HL-60 (cell line): ENCODE results near the gene TARBP2.

Experiments
- GABPA ChIP-seq: IDR thresholded peaks from 2 replicates; pipeline ENCODE4 v1.6.1; 2012; ENCODE audit warnings: low read depth
- SPI1 ChIP-seq: IDR thresholded peaks from 2 replicates; pipeline ENCODE4 v1.6.1; 2012; ENCODE audit warnings: low read depth, mild to moderate bottlenecking, borderline replicate concordance
- TF ChIP-seq, protein P1 (sequence below): IDR thresholded peaks from one replicate; pipeline ENCODE4 v1.5.1; 2011; ENCODE audit warnings: low read length, control low read depth, inconsistent platforms; ENCODE audit not compliant: insufficient read depth
- TF ChIP-seq, protein P2 (sequence below): IDR thresholded peaks from 2 replicates; pipeline ENCODE4 v1.6.1; 2012; ENCODE audit warnings: low read depth; ENCODE audit not compliant: insufficient replicate concordance

- TF ChIP-seq, protein P1, sequence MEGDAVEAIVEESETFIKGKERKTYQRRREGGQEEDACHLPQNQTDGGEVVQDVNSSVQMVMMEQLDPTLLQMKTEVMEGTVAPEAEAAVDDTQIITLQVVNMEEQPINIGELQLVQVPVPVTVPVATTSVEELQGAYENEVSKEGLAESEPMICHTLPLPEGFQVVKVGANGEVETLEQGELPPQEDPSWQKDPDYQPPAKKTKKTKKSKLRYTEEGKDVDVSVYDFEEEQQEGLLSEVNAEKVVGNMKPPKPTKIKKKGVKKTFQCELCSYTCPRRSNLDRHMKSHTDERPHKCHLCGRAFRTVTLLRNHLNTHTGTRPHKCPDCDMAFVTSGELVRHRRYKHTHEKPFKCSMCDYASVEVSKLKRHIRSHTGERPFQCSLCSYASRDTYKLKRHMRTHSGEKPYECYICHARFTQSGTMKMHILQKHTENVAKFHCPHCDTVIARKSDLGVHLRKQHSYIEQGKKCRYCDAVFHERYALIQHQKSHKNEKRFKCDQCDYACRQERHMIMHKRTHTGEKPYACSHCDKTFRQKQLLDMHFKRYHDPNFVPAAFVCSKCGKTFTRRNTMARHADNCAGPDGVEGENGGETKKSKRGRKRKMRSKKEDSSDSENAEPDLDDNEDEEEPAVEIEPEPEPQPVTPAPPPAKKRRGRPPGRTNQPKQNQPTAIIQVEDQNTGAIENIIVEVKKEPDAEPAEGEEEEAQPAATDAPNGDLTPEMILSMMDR: peak; percentile 48
- no peak for TF ChIP-seq GABPA
- TF ChIP-seq, protein P2, sequence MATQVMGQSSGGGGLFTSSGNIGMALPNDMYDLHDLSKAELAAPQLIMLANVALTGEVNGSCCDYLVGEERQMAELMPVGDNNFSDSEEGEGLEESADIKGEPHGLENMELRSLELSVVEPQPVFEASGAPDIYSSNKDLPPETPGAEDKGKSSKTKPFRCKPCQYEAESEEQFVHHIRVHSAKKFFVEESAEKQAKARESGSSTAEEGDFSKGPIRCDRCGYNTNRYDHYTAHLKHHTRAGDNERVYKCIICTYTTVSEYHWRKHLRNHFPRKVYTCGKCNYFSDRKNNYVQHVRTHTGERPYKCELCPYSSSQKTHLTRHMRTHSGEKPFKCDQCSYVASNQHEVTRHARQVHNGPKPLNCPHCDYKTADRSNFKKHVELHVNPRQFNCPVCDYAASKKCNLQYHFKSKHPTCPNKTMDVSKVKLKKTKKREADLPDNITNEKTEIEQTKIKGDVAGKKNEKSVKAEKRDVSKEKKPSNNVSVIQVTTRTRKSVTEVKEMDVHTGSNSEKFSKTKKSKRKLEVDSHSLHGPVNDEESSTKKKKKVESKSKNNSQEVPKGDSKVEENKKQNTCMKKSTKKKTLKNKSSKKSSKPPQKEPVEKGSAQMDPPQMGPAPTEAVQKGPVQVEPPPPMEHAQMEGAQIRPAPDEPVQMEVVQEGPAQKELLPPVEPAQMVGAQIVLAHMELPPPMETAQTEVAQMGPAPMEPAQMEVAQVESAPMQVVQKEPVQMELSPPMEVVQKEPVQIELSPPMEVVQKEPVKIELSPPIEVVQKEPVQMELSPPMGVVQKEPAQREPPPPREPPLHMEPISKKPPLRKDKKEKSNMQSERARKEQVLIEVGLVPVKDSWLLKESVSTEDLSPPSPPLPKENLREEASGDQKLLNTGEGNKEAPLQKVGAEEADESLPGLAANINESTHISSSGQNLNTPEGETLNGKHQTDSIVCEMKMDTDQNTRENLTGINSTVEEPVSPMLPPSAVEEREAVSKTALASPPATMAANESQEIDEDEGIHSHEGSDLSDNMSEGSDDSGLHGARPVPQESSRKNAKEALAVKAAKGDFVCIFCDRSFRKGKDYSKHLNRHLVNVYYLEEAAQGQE: no peak
- TF ChIP-seq SPI1: no peak
These were observed 42.5 kb downstream of the TARBP2 start for GRCh38 chr12:53543539-53543938.
